BJ (cell line): Measurements from ENCODE around the gene OR10AD1. TPM values are rescaled to one million over a fixed set of nuclear protein-coding genes. Genes with fewer than 3 reads are reported as not detected.
A peak's percentile ranks its signal among the peaks of the same experiment; 100 is the strongest.

Experiments
- CTCF ChIA-PET: fragments of 350-600 bp; formaldehyde crosslinking; extraction: SDS; loops from one replicate; lab custom pipeline; 2021; ENCODE audit warnings: antibody characterized with exemption, inconsistent platforms; lab: Yijun Ruan, JAX
- POLR2A ChIA-PET: fragments of 300-600 bp; sonication (Branson Sonifier 250); formaldehyde crosslinking; extraction: SDS; loops from one replicate; lab custom pipeline; 2021; ENCODE audit warnings: antibody characterized with exemption; lab: Charles Lee
- DNase-seq: peaks from one replicate; pipeline ENCODE4 v3.0.0-alpha.2; 2011; ENCODE audit warnings: low read depth
- H3K27me3 ChIP-seq: 2 replicates; pipeline ENCODE4 v1.6.0; 2011; ENCODE audit warnings: low read length; ENCODE audit not compliant: control insufficient read depth, insufficient read depth
- H3K36me3 ChIP-seq: 2 replicates; pipeline ENCODE4 v1.5.1; 2011; ENCODE audit warnings: low read length; ENCODE audit not compliant: control insufficient read depth, insufficient read depth
- H3K4me3 ChIP-seq: 2 replicates; pipeline ENCODE4 v1.5.1; 2011; ENCODE audit warnings: low read depth, mild to moderate bottlenecking, control low read depth, low read length
- CTCF ChIP-seq: IDR thresholded peaks from 2 replicates; pipeline ENCODE4 v1.5.1; 2011; ENCODE audit warnings: low read depth, mild to moderate bottlenecking, control low read depth, inconsistent platforms, low read length, moderate library complexity; ENCODE audit not compliant: insufficient read depth
- polyA plus RNA-seq: library from polyadenylated mRNA; depleted of rRNA; stranded (reverse); fragments of >200 nt; gene quantifications from 2 replicates; pipeline ENCODE4 v1.2.3, GENCODE V29; 2011

OR10AD1 gene
- polyA plus RNA-seq, 1 experiment, result not detected

DNA sequence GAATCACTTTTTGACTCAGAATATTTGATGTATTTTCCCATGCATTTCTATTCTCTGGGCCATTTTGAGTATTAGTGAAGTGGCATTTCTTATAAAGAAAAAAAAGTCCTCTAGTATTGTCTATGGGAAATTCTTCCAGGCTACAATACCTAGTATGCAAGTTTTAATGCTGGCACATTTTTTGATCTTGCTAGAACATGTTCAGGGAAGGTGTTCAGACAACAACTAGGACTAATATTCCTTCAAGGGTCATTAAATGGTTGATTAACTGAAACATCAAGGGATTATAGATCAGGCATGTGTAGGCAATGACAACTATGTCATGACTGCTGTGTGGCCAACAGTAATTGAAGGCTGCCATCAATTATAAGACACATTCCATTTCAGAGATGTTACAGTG, 12.0 kb downstream of the OR10AD1 start:
- Histone ChIP-seq H3K36me3 (no peaks in the 10 kb centered on the region), H3K27me3 (peaks cover 7% of the 10 kb centered on the region), H3K4me3 (no peak overlapping the region)
- no peak for DNase-seq
- TF ChIP-seq CTCF, result no peak
- ChIA-PET CTCF (no interaction called here), POLR2A (no interaction called here)

- DNase-seq, result no peak
- POLR2A ChIA-PET, result no interaction called here
- peak; percentile 89 for TF ChIP-seq CTCF
- Histone ChIP-seq H3K4me3 (no peak overlapping the region), H3K36me3 (no peaks in the 10 kb centered on the region), H3K27me3 (peaks cover 22% of the 10 kb centered on the region)
- CTCF ChIA-PET, result interaction anchor here (0.6 to 2.9 kb wide), 21 partner anchors 8 to 426 kb away, joined by 3 to 16 read pairs (median 4); partner anchors contain the start of gene PFKM
These were observed 13.6 kb downstream of the OR10AD1 start for GRCh38 chr12:48189331-48190125.

DNA sequence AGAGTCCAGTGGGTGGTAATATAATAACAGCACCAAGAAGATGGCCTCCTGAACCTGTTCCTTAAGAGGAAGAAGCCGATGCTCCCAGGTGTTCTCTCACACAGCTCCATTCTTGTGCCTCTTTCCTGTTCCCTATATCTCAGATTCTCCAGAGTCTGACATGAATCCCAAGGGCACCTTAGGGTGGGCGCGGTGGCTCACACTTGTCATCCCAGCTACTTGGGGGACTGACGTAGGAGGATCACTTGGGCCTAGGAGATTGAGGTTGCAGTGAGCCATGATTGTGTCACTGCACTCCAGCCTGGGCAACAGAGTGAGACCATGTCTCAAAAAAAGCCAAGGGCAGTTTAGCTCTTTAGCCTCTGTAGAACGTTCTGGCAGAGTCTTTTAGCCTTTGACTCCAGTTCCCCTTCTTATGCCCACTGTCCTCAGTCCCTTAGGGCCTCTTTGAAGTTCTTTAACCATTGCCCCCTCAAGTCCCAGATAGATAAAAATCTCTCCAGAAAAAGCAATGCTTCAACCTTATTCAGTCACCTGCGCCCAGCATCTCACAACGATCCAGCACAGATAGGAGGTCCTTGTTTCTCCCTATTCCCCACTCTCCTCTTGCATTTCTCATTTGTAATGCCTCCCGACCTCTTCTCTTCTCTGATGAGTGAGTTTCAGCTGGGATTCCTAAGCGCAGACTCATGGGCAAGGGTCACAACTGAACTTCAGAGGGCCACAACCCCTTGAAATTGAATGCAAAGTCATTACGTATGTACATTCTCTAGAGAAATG, 15.0 kb downstream of the OR10AD1 start:
- CTCF ChIA-PET, result interaction anchor here (0.8 to 2.9 kb wide), 5 partner anchors 9 to 430 kb away, joined by 3 to 16 read pairs (median 7); no protein-coding TSS in a partner anchor
- H3K4me3 ChIP-seq, result no peak overlapping the region
- no peak for DNase-seq
- peaks cover 25% of the 10 kb centered on the region for H3K27me3 ChIP-seq
- no peaks in the 10 kb centered on the region for H3K36me3 ChIP-seq
- TF ChIP-seq CTCF, result no peak
- POLR2A ChIA-PET, result no interaction called here

DNA sequence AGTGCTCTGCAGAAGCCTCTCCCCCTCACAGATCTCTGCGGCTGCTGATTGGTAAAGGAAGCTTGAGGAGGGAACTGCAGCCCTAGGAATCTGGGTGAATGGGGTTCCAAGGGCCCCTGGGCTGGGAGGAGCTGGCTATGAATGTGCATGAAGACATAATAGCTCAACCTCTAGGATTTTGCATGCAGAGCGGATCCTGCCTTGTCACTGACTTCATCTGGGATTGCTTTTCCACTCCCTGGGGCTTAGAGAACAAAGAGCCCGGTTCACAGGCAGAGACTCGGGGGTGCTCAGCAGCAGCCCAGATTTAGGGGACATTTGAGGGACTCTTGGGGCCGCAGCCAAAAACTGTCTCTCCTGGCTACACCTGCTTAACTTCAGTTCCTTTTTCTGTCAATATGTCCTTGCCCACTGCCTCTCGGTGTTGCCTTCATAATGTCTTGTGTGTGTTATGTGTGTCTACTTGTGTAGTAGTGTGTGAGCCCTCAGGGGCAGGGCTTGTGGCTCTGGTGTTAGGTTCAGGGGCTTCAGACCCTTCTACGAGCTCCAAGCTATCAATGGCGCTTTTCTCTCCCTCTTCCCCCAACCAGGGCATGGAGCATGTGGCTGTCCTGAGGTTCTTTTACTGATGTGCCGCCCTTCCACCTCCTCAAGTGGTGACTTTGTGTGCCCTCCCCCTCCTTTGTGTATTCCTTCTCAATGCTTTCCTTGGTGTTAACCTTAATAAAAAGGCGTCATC, 17.7 kb downstream of the OR10AD1 start:
- POLR2A ChIA-PET, result no interaction called here
- Histone ChIP-seq H3K4me3 (no peak overlapping the region), H3K36me3 (no peaks in the 10 kb centered on the region), H3K27me3 (peaks cover 25% of the 10 kb centered on the region)
- CTCF ChIA-PET, result no interaction called here
- no peak for TF ChIP-seq CTCF
- DNase-seq, result no peak
